A549 treated with AZD2906 at 1 μM for 4 hours (cell line): ENCODE measurements around the gene CLIP4. TPM values are rescaled to one million over a fixed set of nuclear protein-coding genes. Genes with fewer than 3 reads are reported as not detected.

ENCODE experiments used
- total RNA-seq: library from RNA; stranded (reverse); fragments of 200-300 nt; extraction: Qiagen RNA extraction; gene quantifications from 5 replicates; pipeline ENCODE4 v1.2.3, GENCODE V29; 2022

The CLIP4 gene, protein sequence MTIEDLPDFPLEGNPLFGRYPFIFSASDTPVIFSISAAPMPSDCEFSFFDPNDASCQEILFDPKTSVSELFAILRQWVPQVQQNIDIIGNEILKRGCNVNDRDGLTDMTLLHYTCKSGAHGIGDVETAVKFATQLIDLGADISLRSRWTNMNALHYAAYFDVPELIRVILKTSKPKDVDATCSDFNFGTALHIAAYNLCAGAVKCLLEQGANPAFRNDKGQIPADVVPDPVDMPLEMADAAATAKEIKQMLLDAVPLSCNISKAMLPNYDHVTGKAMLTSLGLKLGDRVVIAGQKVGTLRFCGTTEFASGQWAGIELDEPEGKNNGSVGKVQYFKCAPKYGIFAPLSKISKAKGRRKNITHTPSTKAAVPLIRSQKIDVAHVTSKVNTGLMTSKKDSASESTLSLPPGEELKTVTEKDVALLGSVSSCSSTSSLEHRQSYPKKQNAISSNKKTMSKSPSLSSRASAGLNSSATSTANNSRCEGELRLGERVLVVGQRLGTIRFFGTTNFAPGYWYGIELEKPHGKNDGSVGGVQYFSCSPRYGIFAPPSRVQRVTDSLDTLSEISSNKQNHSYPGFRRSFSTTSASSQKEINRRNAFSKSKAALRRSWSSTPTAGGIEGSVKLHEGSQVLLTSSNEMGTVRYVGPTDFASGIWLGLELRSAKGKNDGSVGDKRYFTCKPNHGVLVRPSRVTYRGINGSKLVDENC
- 19.0 to 21.1 TPM (median 20.3 TPM) in 5 replicates for total RNA-seq

DNA sequence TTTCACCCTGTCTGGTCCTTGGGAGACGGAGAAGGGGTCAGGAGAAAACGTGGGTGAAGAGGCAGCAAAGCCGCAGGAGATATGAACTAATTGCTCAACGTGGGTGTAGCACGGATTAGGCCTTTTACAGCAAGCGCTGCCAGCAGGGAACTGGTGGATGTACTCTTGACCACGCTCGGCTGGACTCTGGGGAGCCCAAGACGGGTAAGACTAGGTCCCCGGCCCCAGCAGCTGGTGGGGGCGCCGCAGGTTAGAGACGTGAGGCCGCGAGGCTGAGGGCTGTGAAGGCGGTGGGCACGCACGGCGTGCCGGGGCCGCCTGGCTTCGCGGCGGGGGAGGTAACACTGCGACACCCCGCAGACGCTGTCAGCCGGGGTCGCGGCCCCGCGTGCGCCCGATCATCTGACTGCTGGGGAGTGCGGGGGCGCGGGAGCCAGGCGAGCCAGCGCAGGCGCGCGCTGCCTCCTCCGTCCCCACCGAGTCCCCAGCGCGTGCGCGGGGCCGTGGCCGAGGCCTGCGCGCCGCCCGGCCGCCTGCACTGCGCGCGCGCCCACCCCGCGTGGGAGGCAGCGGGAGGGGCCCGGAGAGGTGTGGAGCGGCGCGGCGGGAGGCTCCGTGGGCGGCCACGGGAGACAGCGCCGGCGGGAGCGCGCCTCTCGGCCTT, at the start of gene CLIP4:
TSS of gene CLIP4 (plus strand) at position 470 of the 664 bp plus-strand sequence. CDS start 5,974 bp downstream, outside the sequence.

DNA sequence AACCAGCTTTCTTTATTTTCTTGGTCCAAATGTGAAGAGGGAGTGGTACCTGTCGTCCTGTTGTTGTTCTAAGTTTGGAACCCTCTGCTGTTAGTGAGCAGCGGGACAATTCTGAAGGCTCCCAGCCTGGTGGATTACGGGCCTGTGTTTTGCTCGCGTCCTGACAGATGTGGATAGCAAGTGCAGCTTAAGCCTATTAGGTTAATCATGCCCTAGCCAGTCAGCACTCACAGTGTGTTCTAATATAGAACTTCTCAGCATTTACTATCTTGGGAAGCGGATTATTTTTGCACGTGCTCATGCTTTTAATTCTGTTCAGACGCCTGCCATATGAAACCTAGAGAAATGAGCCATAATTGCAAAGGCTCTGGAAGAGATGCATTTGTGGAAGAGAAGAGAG, 40.8 kb upstream of the CLIP4 start, which contains the start of gene PCARE:
TSS of gene PCARE (minus strand) at position 113 of the 400 bp plus-strand sequence. CDS start 262 bp downstream, outside the sequence.

Other genes starting within 250 kb of the CLIP4 start
- 15.0 to 16.7 TPM (median 16.0 TPM) in 5 replicates for gene TRMT61B, start 245.1 kb upstream of the CLIP4 start, total RNA-seq
- gene WDR43, start 220.7 kb upstream of the CLIP4 start, total RNA-seq, result 75.6 to 107 TPM (median 80.9 TPM) in 5 replicates
- gene TOGARAM2, start 134.1 kb upstream of the CLIP4 start, total RNA-seq, result 0.05 to 0.52 TPM (median 0.20 TPM) in 5 replicates
- not detected in 5 replicates for gene PCARE, start 40.9 kb upstream of the CLIP4 start, total RNA-seq